GM19025 (cell line): ENCODE measurements around the gene GYPE.
"Not testable (repeated sequence)": the region's sequence is repeated elsewhere in the genome, so short reads cannot be mapped to it uniquely, and the experiment has no call there.

Source experiments
- ATAC-seq: cut with Tn5 transposase; IDR thresholded peaks from one replicate; pipeline ENCODE4 v1.9.1; 2021; ENCODE audit warnings: mild to moderate bottlenecking, low read depth, moderate library complexity; ENCODE audit not compliant: unreplicated experiment

Gene GYPE

DNA sequence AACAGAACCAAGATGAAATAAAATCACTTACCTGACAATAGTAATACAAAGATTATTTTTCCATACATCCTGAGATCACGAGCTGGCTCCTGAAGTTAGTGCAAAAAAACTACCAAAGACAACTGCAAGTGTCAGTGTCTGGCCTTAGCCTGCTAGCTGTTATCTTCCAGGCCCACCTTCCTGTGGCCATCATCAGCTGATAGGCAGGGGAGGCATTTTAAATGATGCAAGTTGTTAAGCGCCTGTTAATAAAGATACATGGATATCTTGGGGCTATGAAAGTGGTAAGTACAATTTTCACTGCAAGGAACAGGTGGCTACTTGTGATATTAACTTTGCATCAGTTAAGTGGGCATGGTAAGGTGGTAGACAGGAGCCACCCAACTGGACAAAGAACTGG is at the start of gene GYPE:
Gene GYPE (minus strand): TSS at position 120 of the 400 bp plus-strand sequence. CDS start 52 bp downstream, at position 68.
- not testable (repeated sequence) for ATAC-seq

DNA sequence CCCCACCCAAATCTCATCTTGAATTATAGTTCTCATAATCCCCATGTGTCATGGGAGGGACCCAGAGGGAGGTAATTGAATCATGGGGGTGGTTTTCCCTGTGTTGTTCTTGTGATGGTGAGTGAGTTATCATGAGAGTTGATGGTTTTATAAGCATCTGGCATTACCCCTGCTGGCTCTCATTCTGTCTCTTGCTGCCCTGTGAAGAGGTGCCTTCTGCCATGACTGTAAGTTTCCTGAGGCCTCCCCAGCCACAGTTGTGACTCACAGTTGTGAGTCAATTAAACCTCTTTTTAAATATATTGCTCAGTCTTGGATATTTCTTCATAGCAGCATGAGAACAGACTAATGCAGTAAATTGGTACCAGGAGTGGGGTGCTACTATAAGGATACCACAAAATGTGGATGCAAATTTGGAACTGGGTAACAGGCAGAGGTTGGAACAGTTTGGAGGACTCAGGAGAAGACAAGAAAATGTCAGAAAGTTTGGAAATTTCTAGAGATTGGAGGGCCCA is 46.2 kb upstream of the GYPE start:
- not testable (repeated sequence) for ATAC-seq

DNA sequence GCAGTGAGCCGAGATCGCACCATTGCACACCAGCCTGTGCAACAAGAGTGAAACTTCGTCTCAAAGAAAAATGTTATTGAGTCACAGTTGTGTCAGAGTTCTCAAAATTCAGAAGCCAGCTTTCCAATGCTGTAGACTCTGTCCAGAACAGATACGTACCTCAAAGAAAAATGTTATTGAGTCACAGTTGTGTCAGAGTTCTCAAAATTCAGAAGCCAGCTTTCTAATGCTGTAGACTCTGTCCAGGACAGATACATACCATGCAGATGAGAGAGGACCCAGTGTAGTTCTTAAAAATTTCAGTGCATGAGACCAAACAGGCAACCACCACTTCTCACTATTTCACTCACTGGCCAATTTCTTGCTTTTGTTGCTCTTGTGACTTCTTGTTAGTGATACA is 45.6 kb upstream of the GYPE start:
- not testable (repeated sequence) for ATAC-seq

DNA sequence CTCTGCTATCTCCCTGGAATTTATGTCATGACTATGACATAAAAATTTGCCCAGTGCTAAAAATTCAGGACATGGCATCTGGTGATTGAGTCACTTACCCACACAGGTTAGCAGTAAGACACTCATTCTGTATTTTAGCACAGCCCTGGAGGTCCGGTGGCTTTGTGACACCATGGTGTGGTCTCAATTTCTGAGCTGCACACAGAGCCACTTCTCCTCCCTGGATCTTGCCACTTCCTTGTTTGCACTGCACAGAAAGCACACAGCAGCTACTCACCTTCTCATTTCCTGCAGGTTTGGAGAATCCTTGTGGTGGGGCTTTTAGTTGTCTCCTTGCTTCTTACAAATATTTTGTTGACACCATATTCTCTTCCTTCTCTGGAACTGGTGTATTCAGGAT is 44.8 kb upstream of the GYPE start:
- ATAC-seq = not testable (repeated sequence)

DNA sequence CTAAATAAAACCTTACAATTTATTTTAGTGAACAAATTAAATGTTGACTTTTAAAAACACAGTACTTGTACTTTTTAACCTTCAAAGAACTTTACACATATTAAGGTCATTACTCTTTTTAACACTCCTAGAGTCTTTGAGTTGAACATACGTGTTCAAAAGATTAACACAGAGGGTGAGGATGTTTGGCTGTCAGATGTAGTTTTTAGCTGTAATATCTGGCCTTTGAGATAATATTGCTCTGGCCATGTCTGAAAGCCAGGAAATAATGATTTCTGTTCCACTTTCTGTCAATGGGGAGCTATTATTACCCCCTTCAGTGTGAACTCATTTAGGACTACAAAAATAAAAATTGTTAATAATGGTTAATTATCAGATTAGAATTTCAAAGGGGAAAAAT is 42.1 kb upstream of the GYPE start:
- ATAC-seq = not testable (repeated sequence)

DNA sequence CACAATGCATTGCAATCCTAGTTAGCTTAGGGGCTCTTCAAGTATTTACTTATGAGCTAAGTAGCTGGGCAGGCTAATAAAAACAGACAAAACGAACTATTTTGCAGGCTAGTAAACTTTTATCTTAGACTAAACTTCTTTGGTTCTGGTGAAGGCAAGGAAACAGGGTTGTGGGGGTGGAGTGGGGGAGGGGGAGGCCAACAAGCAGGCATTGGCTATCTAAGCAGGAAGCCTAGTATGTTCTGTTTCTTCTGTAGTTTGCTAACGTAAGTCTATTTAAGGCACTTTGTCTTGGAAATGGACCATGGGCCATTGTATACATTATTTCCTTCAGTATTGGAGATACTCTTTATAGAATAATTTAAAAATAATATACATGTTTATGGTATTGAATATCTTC is 35.3 kb upstream of the GYPE start:
- ATAC-seq = not testable (repeated sequence)

DNA sequence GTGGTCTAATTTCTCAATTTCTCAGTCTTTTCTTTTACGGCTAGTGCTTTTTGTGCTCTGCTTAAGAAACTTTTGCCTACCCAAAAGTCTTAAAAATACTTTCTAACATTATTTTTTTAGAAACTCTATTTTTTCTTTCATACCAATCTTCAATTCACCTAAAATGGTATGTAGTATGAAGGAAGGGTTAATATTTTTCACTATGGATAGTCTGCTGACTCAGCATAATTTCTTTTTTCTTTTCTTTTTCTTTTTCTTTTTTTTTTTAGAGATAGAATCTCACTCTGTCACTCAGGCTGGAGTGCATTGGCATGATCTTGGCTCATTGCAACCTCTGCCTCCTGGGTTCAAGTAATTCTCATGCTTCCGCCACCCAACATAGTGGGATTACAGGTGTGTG is 34.2 kb upstream of the GYPE start:
- ATAC-seq = no peak

DNA sequence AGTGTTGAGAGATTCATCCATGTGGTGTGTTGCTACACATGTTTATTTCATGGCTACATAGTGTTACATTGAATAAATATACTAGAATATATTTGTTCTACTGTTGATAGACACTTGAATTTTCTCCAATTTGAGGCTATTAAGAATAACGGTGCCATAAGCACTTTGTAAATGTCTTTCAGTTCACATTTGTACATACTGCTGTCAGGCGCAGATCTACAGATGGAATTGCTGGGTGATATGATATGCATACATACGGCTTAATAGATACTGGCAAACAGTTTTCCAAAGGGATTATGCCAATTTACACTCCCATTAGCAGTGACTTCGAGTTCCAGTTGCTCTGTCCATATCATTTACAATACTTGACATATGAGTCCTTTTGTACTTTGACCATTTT is 33.5 kb upstream of the GYPE start:
- not testable (repeated sequence) for ATAC-seq

DNA sequence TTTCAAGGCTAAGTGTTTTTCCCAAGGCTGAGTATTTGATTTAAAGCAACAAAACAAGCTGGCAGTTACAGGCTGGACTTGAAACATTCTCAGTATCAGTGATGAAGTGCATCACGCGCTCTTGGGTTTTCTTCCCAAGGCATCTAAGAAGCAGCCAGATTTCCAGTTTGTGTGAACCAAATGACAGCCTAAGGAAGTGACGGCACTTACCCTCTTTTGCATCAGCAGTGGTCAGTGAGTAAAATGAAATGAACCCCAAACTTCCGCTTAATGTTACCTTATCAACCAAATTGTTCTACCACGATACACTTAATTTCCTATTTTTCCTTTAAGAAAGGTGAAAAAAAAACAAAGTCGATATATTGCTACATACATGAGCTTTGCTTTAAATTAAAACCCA is 15.8 kb upstream of the GYPE start:
- no peak for ATAC-seq

DNA sequence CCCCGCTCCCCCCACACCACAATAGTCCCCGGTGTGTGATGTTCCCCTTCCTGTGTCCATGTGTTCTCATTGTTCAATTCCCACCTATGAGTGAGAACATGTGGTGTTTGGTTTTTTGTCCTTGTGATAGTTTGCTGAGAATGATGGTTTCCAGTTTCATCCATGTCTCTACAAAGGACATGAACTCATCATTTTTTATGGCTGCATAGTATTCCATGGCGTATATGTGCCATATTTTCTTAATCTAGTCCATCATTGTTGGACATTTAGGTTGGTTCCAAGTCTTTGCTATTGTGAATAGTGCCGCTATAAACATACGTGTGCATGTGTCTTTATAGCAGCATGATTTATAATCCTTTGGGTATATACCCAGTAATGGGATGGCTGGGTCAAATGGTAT is 11.1 kb upstream of the GYPE start:
- ATAC-seq = not testable (repeated sequence)

DNA sequence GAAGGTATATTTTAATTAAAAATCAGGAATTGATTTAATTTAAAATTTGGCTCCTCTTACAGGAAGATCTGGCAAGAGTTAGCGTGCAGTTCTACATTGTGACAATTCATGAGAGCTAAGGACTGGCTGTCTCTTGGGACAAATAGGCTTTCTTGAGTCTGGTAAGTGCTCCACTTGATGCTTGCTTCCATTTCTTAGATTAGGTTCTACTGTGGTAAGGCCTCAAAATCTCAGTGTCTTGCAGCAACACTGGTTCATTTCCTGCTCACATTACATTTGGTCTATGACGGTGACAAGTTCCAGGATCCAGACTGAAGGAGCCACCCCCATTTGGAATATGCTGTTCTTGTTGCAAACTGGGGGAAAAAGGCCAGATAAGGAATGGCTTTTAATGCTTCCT is 7.1 kb upstream of the GYPE start:
- not testable (repeated sequence) for ATAC-seq

DNA sequence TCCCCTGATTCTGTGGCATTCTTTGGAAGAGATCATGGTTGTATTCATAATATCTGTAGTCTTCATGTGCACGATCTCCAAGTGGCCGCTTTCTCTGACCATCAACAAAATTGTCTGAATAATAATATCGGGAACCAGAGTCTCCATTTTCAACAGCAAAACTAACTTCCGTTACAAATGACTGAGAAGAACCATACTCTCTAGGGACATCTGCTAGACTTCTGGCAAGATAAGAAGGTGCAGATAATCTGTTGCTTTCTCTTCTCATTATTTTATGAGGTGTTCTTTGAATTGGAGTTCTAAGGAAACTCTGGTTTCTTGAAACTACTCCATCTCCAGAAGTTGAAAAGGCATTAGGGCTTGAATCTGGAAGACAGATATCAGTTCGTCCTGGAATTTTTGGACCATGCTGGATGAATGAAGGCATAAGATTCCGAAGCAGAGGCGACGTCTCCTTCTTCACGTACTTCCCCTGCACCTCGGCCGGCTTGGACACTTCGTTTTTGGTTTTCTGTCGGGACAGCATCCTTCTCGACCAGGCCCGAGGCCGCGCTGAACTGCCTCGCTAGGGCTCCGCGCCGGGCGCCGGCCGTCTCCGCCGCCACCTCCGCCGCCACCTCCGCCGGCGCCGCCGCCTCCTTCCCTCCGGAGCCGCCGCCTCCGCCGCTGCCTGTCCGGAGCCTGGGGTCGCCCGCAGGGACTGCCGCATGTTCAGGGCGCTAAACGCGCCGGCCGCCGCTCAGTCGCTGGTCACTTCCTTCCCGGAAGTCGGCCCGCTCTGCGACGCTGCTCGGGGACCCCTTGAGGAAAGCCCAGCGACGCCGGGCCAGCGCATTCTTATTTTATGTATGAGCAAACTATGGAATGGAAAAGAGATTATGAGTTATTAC is 6.4 kb upstream of the GYPE start:
- not testable (repeated sequence) for ATAC-seq

DNA sequence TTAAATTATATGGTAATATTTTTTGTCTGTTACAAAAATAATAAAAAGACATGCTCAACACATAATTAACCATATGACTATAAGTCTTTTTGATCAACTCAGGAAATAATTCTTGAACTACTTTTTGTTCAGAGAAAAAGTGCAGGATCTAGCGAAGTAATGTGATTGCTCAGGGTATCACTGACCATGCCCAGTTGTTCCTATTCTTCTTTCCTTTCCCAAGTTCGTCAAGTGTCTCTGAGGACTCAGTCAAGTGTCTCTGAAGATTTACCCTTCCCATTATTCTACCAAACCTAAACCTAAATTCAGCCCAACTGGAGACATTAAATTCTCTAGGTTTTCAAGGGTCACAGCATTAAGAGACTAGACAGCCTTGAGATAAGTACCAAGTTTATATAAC is 5.5 kb upstream of the GYPE start:
- not testable (repeated sequence) for ATAC-seq

DNA sequence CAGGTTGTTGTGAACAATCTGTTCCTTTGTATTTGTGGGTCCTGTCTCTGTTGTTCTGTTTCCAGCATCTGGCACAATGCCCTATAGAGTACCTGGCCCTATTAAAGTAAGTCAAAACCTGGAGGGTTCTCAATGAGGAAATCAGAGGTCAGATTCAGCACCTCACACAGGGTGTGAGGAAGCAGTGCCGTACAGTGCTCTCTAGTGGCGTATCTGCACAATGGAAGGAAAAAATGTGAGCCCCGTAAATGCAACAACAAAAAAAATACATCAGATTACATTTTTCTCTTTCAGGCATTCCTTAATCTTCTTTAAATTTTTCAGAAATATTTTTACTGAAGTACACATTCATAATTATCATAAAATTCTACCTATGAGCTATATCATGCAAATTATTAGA is 2.5 kb upstream of the GYPE start:
- not testable (repeated sequence) for ATAC-seq

DNA sequence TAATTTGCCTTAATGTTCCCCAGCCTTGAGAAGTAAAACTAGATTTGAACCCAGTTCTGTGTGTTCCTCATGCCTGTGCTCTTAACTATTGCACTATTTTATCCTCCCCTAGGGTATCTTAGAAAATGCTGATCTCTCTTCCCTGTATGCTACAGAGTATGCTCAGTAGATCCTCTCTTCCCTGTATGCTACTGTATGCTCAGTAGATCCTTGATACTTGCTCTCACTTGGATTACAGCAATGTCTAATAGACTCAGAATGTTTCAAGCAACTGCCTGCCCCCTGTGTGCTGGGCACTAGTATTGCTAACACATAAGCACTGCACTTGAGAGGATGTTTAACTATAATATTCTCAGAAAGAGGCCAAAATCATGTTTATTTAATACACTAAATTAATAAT is 928 bp downstream of the GYPE start:
- ATAC-seq = not testable (repeated sequence)

DNA sequence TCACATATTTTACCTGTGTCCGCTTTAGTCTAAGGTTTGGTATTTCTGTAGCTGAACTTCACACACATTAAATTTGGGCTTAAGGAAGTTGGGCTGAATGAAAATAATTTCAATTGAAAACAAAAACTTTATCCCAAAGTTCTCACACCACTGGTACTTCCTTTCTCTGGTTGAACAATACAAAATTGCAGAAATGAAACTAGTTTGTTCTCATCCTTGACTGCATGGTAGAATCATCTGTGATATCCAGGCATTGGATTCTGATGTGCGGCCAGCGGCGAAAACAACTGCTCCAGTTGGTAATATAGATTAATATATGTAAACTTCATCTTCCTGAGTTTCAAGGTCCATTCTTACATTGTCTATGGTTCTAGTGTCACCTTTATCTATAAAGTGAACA is 15.0 kb downstream of the GYPE start:
- not testable (repeated sequence) for ATAC-seq

DNA sequence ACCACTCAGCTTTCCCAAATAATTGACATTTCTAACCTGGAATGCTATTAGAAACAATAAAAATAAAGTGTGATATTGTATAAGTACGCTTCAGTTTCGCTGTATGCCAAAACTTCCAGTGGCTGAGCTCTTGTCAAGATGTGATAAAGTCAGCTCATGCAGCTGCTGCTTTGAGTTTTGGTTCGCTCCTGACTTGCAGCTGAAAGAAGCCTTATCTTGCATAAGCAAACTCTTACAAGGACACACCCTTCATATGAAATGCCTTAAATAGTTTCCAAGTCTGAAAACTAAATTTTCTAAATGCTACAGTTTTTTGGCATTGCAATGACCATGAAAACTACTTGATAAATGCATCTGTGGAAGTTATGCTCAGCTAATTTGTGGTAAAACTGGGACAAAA is 17.2 kb downstream of the GYPE start:
- ATAC-seq = not testable (repeated sequence)

DNA sequence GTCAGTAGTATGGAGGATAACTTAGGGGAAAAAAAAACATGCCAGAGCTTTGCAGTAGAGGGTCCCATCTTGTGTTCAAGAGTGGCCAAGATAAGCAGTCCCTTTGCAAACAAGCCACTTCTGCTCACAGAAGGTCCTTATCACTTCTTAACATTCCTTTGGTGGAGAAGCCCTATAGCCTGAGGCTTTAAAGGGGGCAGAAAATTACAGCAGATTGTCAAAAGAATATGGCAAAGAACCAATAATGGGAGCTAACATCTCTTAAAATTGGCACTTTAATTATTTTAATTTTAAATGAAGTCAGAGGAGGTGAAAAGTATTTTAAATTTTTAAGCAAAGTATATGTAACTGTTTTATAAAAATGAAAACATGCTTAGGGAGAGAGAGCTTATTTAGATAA is 20.4 kb downstream of the GYPE start:
- ATAC-seq = not testable (repeated sequence)

DNA sequence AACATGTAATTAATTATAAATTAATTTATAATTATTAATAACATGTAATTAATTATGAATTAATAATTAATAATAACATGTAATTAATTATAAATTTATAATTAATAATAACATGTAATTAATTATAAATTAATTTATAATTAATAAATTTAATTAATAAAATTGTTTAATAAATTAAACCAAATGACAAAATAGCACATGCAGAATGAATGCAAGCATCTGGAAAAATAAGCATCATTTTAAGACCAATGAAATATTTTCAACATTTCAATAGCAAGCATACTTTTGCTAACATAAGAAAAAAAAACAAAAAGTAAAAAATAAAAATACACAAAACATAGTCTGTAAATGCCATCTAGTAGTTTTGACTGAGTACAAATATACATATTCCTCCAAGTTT is 21.8 kb downstream of the GYPE start:
- no peak for ATAC-seq

DNA sequence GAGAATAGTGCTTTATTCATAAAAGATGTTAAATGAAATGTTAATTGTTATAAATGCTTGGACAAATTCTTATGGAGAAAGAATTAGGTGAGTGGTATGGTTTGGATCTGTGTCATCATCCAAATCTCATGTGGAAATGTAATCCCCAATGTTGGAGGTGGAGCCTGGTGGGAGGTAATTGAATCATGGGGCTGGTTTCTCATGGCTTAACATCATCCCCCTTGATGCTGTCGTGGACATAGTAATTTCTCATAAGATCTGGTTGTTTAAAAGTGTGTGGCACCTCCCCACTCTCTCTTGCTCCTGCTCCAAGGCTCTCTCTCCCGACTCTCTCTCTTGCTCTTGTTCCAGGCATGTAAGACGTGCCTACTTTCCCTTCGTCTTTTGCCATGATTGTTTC is 22.5 kb downstream of the GYPE start:
- no peak for ATAC-seq

DNA sequence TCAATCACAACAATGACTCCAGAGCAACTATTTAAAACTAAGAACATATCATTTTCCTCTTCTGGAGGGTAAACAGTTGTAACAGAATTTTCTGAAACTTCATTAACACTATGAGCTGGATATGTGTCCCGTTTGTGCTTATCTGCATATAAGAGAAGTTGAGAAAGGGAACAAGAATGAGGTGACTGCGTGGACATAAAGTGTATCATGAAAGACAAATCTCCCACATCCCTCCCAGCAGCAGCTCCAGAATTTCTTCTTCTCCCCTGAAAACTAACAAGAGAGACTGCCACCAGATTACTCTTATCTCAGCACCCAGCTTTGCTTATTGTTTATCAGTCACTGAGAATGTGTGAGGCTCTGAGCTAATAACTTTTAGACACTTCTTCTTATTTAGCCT is 25.8 kb downstream of the GYPE start:
- ATAC-seq = not testable (repeated sequence)

DNA sequence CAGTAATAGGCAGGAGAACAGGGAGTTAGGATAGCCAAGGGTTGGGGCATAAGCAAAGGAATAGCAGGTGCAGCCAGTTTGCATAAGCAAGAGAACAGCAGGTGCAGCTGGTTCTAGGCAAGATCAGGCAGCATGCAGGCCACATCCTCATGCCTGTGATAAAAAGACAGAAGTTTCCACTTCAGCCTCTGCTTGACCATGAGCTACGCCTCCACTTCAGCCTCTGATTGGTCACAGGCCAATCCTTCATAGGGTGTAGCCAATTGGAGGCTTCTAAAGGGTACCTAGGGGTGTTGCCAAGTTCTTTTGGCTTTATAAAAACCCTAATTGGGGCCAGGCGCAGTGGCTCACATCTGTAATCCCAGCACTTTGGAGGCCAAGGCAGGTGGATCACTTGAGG is 30.0 kb downstream of the GYPE start:
- not testable (repeated sequence) for ATAC-seq
